ENCODE data around the gene TENT4A. TPM values are rescaled to one million over a fixed set of nuclear protein-coding genes. Genes with fewer than 3 reads are reported as not detected.

The TENT4A gene
- total and polyA plus RNA-seq, 10 of the 15 experiments (the other 5 are each of a cell fraction or from before 2014, with no cell fraction given): 1.4 to 30.6 (median 12.5) TPM

DNA sequence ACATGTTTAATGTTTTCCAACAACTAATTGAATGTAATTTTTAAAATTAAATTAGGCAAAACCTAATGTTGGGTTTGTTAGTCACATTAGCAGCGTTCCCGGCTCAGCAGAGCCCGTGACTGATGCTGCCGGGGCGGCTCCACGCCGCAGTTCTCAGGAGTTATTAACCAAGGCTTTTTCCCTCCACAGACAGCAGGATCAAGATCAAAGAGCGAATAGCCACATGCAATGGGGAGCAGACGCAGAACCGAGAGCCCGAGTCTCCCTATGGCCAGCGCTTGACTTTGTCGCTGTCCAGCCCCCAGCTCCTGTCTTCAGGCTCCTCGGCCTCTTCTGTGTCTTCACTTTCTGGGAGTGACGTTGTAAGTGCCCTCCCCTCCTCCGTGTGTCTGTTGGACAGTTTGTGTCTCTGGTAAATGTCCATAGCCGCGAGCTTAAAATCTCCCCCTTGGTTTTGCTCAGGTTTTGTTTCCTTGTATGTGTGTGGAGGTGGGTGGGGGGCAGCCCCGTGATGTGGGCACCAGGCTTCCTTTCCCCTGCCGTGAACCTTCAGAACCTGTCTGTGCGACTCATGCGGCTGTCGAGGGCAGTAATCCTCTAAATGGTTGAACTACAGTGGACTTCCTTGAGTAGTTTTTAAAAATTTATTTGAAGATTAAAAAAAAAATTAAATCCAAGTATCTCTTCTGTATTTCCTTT is 37.1 kb downstream of the TENT4A start:
- ATAC-seq (no peak), DNase-seq (ENCODE audit: low read depth, low spot score) (no peak), FAIRE-seq (no peak)
- Histone ChIP-seq H4K20me1 (ENCODE audit: control insufficient read depth, insufficient read depth) (peaks cover 5% of the 10 kb centered on the region; the same call in 1 of the 2 replicates), H3K27ac (ENCODE audit: control insufficient read depth, insufficient read depth) (no peak overlapping the region), H3K9ac (ENCODE audit: control insufficient read depth, insufficient read depth, low read length) (no peak overlapping the region), H3K79me2 (ENCODE audit: control insufficient read depth, insufficient read depth, low read length) (peaks cover 8% of the 10 kb centered on the region), H3K36me3 (ENCODE audit: control insufficient read depth in 2 of 2, insufficient read depth in 2 of 2, low read length in 1 of 2) (peaks cover 50 to 58% of the 10 kb centered on the region in 2 experiments), H3K4me1 (ENCODE audit: control insufficient read depth, insufficient read depth, low read length) (no peaks in the 10 kb centered on the region), H3K4me2 (ENCODE audit: control insufficient read depth, insufficient read depth) (no peak overlapping the region), H3K9me3 (replicated peaks; ENCODE audit: control insufficient read depth, insufficient read depth, low read length) (no peaks in the 10 kb centered on the region), H2AFZ (ENCODE audit: control insufficient read depth, low read depth, low read length) (no peak overlapping the region), H3K4me3 (no peak overlapping the region), H3K27me3 (replicated peaks in 1 of 2; ENCODE audit: control insufficient read depth in 2 of 2, insufficient read depth in 2 of 2, low read length in 1 of 2) (no peaks in the 10 kb centered on the region)
- POLR2A ChIA-PET: no interaction called here
- SMC1A ChIA-PET (ENCODE audit: uncharacterized antibody, unreplicated experiment): no interaction called here
- RAD21 ChIA-PET (ENCODE audit: unreplicated experiment): no interaction called here
- CTCF ChIA-PET: interaction anchor here (1.0 kb wide), 1 partner anchor 55 kb away, joined by 3 read pairs; no protein-coding TSS in a partner anchor
- TF ChIP-seq, protein P1, sequence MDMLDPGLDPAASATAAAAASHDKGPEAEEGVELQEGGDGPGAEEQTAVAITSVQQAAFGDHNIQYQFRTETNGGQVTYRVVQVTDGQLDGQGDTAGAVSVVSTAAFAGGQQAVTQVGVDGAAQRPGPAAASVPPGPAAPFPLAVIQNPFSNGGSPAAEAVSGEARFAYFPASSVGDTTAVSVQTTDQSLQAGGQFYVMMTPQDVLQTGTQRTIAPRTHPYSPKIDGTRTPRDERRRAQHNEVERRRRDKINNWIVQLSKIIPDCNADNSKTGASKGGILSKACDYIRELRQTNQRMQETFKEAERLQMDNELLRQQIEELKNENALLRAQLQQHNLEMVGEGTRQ (IDR thresholded peaks at IDR 0.05; ENCODE audit: borderline replicate concordance, low read depth, low read length): no peak
- TF ChIP-seq GATAD2B (conservative IDR thresholded peaks at IDR 0.05; ENCODE audit: low read depth) (no peak), BACH1 (IDR thresholded peaks at IDR 0.05; ENCODE audit: borderline replicate concordance) (no peak), ZNF217 (IDR thresholded peaks at IDR 0.05) (no peak), ZBED1 (IDR thresholded peaks at IDR 0.05; ENCODE audit: borderline replicate concordance) (no peak), RB1 (IDR thresholded peaks at IDR 0.05; ENCODE audit: borderline replicate concordance) (no peak), EZH2 (IDR thresholded peaks at IDR 0.05; ENCODE audit: borderline replicate concordance, control insufficient read depth, low read depth, low read length) (no peak), DPF2 (IDR thresholded peaks at IDR 0.05) (no peak), TCF7 (IDR thresholded peaks at IDR 0.05; ENCODE audit: borderline replicate concordance) (no peak), SMAD1 (IDR thresholded peaks at IDR 0.05; ENCODE audit: low read depth, partially characterized antibody) (no peak)
- WGBS (ENCODE audit: insufficient coverage, insufficient replicate concordance, low lambda C conversion rate, missing lambda C conversion rate): 92% methylated on average over 23 of the region's 23 CpGs
- intact Hi-C loops (cut with micrococcal nuclease; ENCODE audit: unreplicated experiment) (no loop called here), in situ Hi-C loops (cut with MboI) (no loop called here)
- no TSS peak for BruUV-seq (replicated peaks)
